MM.1S (cell line): ENCODE data around the gene UIMC1.

Experiments used
- EZH2 ChIP-seq: fragments of 300-600 bp; sonication (generic); optimal IDR thresholded peaks from 2 replicates; pipeline ENCODE3; 2017; ENCODE audit warnings: low read depth, mild to moderate bottlenecking, antibody characterized with exemption, low read length, mixed read lengths
- TF ChIP-seq, protein P1 (sequence below): fragments of 300-600 bp; sonication (generic); IDR thresholded peaks from 2 replicates; pipeline ENCODE4 v1.5.1; 2016; ENCODE audit warnings: antibody characterized with exemption, low read length, mixed read lengths

DNA sequence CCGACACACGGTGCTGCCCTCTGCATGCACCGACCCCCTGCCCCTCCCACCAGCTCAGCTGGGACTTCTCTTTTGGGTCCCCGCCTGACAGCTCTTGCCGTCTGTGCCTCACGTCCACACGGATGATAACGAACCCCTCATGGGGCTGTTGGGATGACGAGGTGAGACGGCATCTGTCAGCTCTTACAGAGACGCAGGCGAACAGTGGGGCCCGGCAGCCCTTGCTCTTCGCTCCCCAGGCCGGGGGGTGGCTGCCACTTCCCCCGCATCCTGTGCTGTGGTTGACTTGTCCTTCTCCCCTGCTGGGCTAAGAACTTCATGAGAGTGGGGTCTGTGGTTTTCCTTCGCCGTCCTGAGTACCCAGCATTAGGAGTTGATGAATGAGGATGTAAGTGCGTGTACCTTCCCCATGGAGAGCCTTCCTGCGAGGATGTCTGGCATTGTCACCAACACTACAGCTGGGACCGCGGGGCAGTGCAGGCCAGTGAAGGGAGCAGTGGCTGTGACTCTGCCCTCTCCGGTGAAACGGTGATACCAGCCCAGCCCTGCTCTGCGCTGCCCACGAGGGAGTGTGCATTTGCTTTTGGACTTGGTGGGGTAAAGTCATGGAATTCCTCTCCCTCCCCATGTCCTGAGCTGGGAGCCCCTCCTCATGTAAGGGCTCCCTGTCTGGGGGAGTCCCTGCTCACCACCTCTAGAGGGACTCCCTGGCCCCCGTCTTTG is 130.6 kb downstream of the UIMC1 start:
- TF ChIP-seq, protein P1, sequence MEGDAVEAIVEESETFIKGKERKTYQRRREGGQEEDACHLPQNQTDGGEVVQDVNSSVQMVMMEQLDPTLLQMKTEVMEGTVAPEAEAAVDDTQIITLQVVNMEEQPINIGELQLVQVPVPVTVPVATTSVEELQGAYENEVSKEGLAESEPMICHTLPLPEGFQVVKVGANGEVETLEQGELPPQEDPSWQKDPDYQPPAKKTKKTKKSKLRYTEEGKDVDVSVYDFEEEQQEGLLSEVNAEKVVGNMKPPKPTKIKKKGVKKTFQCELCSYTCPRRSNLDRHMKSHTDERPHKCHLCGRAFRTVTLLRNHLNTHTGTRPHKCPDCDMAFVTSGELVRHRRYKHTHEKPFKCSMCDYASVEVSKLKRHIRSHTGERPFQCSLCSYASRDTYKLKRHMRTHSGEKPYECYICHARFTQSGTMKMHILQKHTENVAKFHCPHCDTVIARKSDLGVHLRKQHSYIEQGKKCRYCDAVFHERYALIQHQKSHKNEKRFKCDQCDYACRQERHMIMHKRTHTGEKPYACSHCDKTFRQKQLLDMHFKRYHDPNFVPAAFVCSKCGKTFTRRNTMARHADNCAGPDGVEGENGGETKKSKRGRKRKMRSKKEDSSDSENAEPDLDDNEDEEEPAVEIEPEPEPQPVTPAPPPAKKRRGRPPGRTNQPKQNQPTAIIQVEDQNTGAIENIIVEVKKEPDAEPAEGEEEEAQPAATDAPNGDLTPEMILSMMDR, result no peak
- TF ChIP-seq EZH2, result no peak
